SK-N-SH (cell line): ENCODE measurements around the gene ASPG. TPM values are rescaled to one million over a fixed set of nuclear protein-coding genes. Genes with fewer than 3 reads are reported as not detected.
A peak's percentile ranks its signal among the peaks of the same experiment; 100 is the strongest.

Experiments
- CTCF ChIA-PET: fragments of 300-600, 350-600 bp; formaldehyde crosslinking; extraction: SDS; loops from one replicate; lab custom pipeline; 2021; lab: Yijun Ruan, JAX
- POLR2A ChIA-PET: fragments of 350-600 bp; sonication (Branson Sonifier 250); formaldehyde crosslinking; extraction: SDS; loops from one replicate; lab custom pipeline; 2020; ENCODE audit warnings: antibody characterized with exemption, inconsistent platforms; lab: Yijun Ruan, JAX
- DNase-seq: peaks from one replicate; pipeline ENCODE4 v3.0.0; 2012
- H2AFZ ChIP-seq: fragments of 200-600 bp; sonication (generic); 2 replicates; pipeline ENCODE4 v1.8.1; 2016; ENCODE audit warnings: antibody characterized with exemption, mild to moderate bottlenecking, low read depth
- H3F3A ChIP-seq: fragments of 200-600 bp; sonication (generic); replicated peaks from 2 replicates; pipeline ENCODE3; 2016; ENCODE audit warnings: antibody characterized with exemption, mild to moderate bottlenecking; ENCODE audit not compliant: insufficient read depth
- H3K27ac ChIP-seq, 2 experiments: fragments of 200-500 bp in 1 of 2; fragments of 200-600 bp in 1 of 2; sonication (Bioruptor generic) in 1 of 2; sonication (generic), shearing (Covaris generic) in 1 of 2; 2 replicates each; pipeline versions ENCODE4 v1.5.1 to v1.6.1; 2014 to 2016; ENCODE audit warnings: low read depth in 2 of 2, inconsistent platforms in 1 of 2, low read length in 1 of 2, mild to moderate bottlenecking in 1 of 2, mixed read lengths in 1 of 2
- H3K27me3 ChIP-seq: fragments of 200-600 bp; sonication (generic), shearing (Covaris generic); 2 replicates; pipeline ENCODE4 v1.6.1; 2016; ENCODE audit warnings: mixed run types; ENCODE audit not compliant: insufficient read depth
- H3K36me3 ChIP-seq, 2 experiments: fragments of 200-500 bp in 1 of 2; fragments of 200-600 bp in 1 of 2; sonication (Bioruptor generic) in 1 of 2; sonication (generic) in 1 of 2; replicated peaks in 1 of 2; 2 replicates each; pipeline versions ENCODE3 to v1.5.1; 2014 to 2016; ENCODE audit warnings: low read length in 1 of 2, mild to moderate bottlenecking in 1 of 2; ENCODE audit not compliant: insufficient read depth in 2 of 2, control insufficient read depth in 1 of 2
- H3K4me1 ChIP-seq, 2 experiments: fragments of 200-500 bp in 1 of 2; fragments of 200-600 bp in 1 of 2; sonication (Bioruptor generic) in 1 of 2; sonication (generic), shearing (Covaris generic) in 1 of 2; 2 replicates each; pipeline versions ENCODE4 v1.5.1 to v1.6.1; 2014 to 2016; ENCODE audit warnings: low read depth in 1 of 2, low read length in 1 of 2, mixed run types in 1 of 2; ENCODE audit not compliant: insufficient read depth in 2 of 2, control insufficient read depth in 1 of 2
- H3K4me2 ChIP-seq: fragments of 200-600 bp; sonication (generic), shearing (Covaris generic); 2 replicates; pipeline ENCODE4 v1.6.1; 2017; ENCODE audit warnings: mixed run types
- H3K4me3 ChIP-seq, 2 experiments: fragments of 200-500 bp in 1 of 2; fragments of 200-600 bp in 1 of 2; sonication (Bioruptor generic) in 1 of 2; sonication (generic), shearing (Covaris generic) in 1 of 2; 2 replicates each; pipeline versions ENCODE4 v1.5.1 to v1.8.1; 2014 to 2016; ENCODE audit warnings: low read depth in 2 of 2, inconsistent platforms in 1 of 2, low read length in 1 of 2, mild to moderate bottlenecking in 1 of 2, mixed read lengths in 1 of 2, moderate library complexity in 1 of 2
- H3K79me2 ChIP-seq: fragments of 200-600 bp; sonication (generic); 2 replicates; pipeline ENCODE4 v1.8.1; 2017; ENCODE audit warnings: mild to moderate bottlenecking; ENCODE audit not compliant: insufficient read depth
- H3K9ac ChIP-seq: fragments of 200-600 bp; sonication (generic); 2 replicates; pipeline ENCODE4 v1.6.1; 2017; ENCODE audit warnings: mixed run types
- H3K9me2 ChIP-seq: fragments of 200-600 bp; sonication (generic); 2 replicates; pipeline ENCODE4 v1.6.1; 2017; ENCODE audit warnings: mixed run types
- H3K9me3 ChIP-seq: fragments of 200-600 bp; sonication (generic); 2 replicates; pipeline ENCODE4 v1.6.1; 2017; ENCODE audit warnings: mixed run types, mild to moderate bottlenecking, moderate library complexity
- H4K20me1 ChIP-seq: fragments of 200-600 bp; sonication (generic); 2 replicates; pipeline ENCODE4 v1.6.1; 2017; ENCODE audit warnings: mild to moderate bottlenecking, mixed run types; ENCODE audit not compliant: insufficient read depth
- CHD2 ChIP-seq: fragments of 150-350 bp; IDR thresholded peaks from 2 replicates; pipeline ENCODE4 v1.6.1; 2018; ENCODE audit warnings: low read length; ENCODE audit not compliant: partially characterized antibody
- EP300 ChIP-seq, 2 experiments: IDR thresholded peaks; 2 replicates each; pipeline versions ENCODE4 v1.4.0 to v1.6.1; 2012; ENCODE audit warnings: borderline replicate concordance in 1 of 2, low read depth in 1 of 2, low read length in 1 of 2
- EZH2phosphoT487 ChIP-seq: fragments of 200-600 bp; sonication (generic); IDR thresholded peaks from 2 replicates; pipeline ENCODE4 v1.6.1; 2017; ENCODE audit warnings: low read depth, mixed run types, mild to moderate bottlenecking, antibody characterized with exemption, moderate library complexity, borderline replicate concordance
- FOXM1 ChIP-seq: IDR thresholded peaks from 2 replicates; pipeline ENCODE4 v1.4.0; 2012; ENCODE audit warnings: low read depth, mild to moderate bottlenecking
- GABPA ChIP-seq: IDR thresholded peaks from 2 replicates; pipeline ENCODE4 v1.4.0; 2012; ENCODE audit warnings: low read depth, mild to moderate bottlenecking
- MEF2A ChIP-seq: IDR thresholded peaks from 2 replicates; pipeline ENCODE4 v1.4.0; 2012; ENCODE audit warnings: low read depth, borderline replicate concordance
- MXI1 ChIP-seq: IDR thresholded peaks from 2 replicates; pipeline ENCODE4 v1.6.1; 2012; ENCODE audit warnings: mild to moderate bottlenecking, low read depth, low read length, improper control_type of control experiment
- NFIC ChIP-seq: IDR thresholded peaks from 2 replicates; pipeline ENCODE4 v1.4.0; 2012; ENCODE audit warnings: borderline replicate concordance
- NRF1 ChIP-seq: IDR thresholded peaks from 2 replicates; pipeline ENCODE4 v1.6.1; 2012; ENCODE audit warnings: low read depth, mild to moderate bottlenecking, low read length
- POLR2AphosphoS5 ChIP-seq: IDR thresholded peaks from 2 replicates; pipeline ENCODE4 v1.6.1; 2012; ENCODE audit warnings: low read depth, low read length
- RFX5 ChIP-seq: IDR thresholded peaks from 2 replicates; pipeline ENCODE4 v1.6.1; 2012; ENCODE audit warnings: mild to moderate bottlenecking, improper control_type of control experiment, low read length
- SIN3A ChIP-seq: IDR thresholded peaks from 2 replicates; pipeline ENCODE4 v1.6.1; 2012; ENCODE audit warnings: low read depth, mild to moderate bottlenecking, low read length, moderate library complexity, borderline replicate concordance
- SMC3 ChIP-seq: IDR thresholded peaks from 2 replicates; pipeline ENCODE4 v1.6.1; 2012; ENCODE audit warnings: low read depth, low read length, improper control_type of control experiment
- TAF1 ChIP-seq: IDR thresholded peaks from 2 replicates; pipeline ENCODE4 v1.6.1; 2012; ENCODE audit warnings: low read depth, mild to moderate bottlenecking, low read length, moderate library complexity, borderline replicate concordance
- USF1 ChIP-seq: IDR thresholded peaks from 2 replicates; pipeline ENCODE4 v1.4.0; 2012; ENCODE audit warnings: low read depth, borderline replicate concordance
- USF2 ChIP-seq: fragments of 150-350 bp; IDR thresholded peaks from 2 replicates; pipeline ENCODE4 v1.6.1; 2017; ENCODE audit warnings: antibody characterized with exemption, low read length, low read depth, borderline replicate concordance
- YY1 ChIP-seq: IDR thresholded peaks from 2 replicates; pipeline ENCODE4 v1.4.0; 2012; ENCODE audit warnings: low read depth, mild to moderate bottlenecking
- WGBS: methylation state at CpG from one replicate; pipeline ENCODE4 v1.1.6; 2017; ENCODE audit warnings: low lambda C conversion rate; 5-methylcytosine and 5-hydroxymethylcytosine counted together
- polyA plus RNA-seq, 3 experiments: library from polyadenylated mRNA; depleted of rRNA; stranded (reverse); fragments of >200 nt; gene quantifications; 2 replicates each; pipeline ENCODE4 v1.2.3, GENCODE V29; 2012

Gene ASPG
- polyA plus RNA-seq, 1 of the 3 experiments (the other 2 are of a cell fraction) = not detected

GRCh38 chr14:104049576-104050240 is 35.8 kb upstream of the ASPG start:
- Histone ChIP-seq H3K4me2 (no peak overlapping the region), H3K9me2 (no peaks in the 10 kb centered on the region), H3F3A (no peaks in the 10 kb centered on the region), H3K79me2 (no peaks in the 10 kb centered on the region), H3K36me3 (no peaks in the 10 kb centered on the region), H3K4me3 (no peak overlapping the region), H3K4me1 (peaks cover 0 to 12% of the 10 kb centered on the region in 2 experiments; a peak in 1 of 4 replicates), H3K9ac (no peak overlapping the region), H3K9me3 (no peaks in the 10 kb centered on the region), H3K27ac (peak overlapping the region in 1 of 2 experiments; percentile 61; a peak in 2 of 4 replicates), H2AFZ (no peak overlapping the region), H4K20me1 (no peaks in the 10 kb centered on the region), H3K27me3 (no peaks in the 10 kb centered on the region)
- WGBS = 33% methylated on average over 8 of the region's 9 CpGs
- ChIA-PET POLR2A (no interaction called here), CTCF (interaction anchor here (0.8 to 2.9 kb wide), 7 partner anchors 8 to 240 kb away, joined by 3 to 10 read pairs (median 4); no protein-coding TSS in a partner anchor)
- TF ChIP-seq MXI1 (0 out of 2 replicates have a peak, but pooled peaks have one; percentile 12), MEF2A (no peak), YY1 (no peak), GABPA (no peak), EP300 (IDR thresholded peaks at IDR 0.05; ENCODE audit: borderline replicate concordance in 1 of 2, low read depth in 1 of 2, low read length in 1 of 2) (peak in 1 of 2 experiments; percentile 40; a peak in 1 of 4 replicates)
- DNase-seq = peak; percentile 71

DNA sequence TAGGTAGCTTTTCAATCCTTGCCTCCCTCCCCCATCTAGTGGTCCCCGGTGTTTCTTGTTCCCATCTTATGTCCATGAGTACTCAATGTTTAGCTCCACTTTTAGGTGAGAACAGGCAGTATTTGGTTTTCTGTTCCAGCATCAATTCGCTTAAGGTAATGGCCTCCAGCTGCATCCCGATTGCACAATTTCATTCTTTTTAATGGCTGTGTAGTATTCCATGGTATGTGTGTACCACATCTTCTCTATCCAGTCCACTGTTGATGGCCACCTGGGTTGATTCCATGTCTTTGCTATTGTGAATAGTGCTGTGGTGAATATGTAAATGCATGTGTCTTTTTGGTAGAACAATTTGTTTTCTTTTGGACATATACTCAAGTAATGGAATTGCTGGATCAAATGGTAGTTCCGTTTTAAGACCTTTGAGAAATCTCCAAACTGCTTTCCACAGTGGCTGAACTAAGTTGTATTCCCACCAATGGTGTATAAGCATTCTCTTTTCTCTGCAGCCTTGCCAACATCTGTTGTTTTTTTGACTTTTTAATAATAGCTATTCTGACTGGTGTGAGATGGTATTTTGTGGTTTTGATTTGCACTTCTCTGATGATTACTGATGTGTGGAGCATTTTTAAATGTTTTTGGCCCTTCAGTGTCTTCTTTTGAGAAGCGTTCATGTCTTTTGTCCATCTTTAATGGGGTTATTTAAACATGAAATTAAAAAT is 34.2 kb upstream of the ASPG start:
- no peak overlapping the region for H2AFZ ChIP-seq
- TF ChIP-seq USF1 = no peak
- no peak overlapping the region for H3K4me3 ChIP-seq
- no peaks in the 10 kb centered on the region for H3K36me3 ChIP-seq
- H3K79me2 ChIP-seq = no peaks in the 10 kb centered on the region
- H3F3A ChIP-seq = no peaks in the 10 kb centered on the region
- no peak for DNase-seq
- H3K4me1 ChIP-seq = peaks cover 0 to 12% of the 10 kb centered on the region in 2 experiments; a peak in 1 of 4 replicates
- WGBS = 50% methylated on average over 5 of the region's 5 CpGs
- ChIA-PET CTCF (interaction anchor here (1.0 to 3.1 kb wide), 5 partner anchors 14 to 27 kb away, joined by 3 to 18 read pairs (median 4); no protein-coding TSS in a partner anchor), POLR2A (no interaction called here)
- no peak overlapping the region for H3K4me2 ChIP-seq
- no peaks in the 10 kb centered on the region for H3K9me3 ChIP-seq
- H3K9me2 ChIP-seq = no peaks in the 10 kb centered on the region
- no peaks in the 10 kb centered on the region; the same call in 1 of the 2 replicates for H3K27me3 ChIP-seq
- no peak overlapping the region for H3K27ac ChIP-seq
- H3K9ac ChIP-seq = no peak overlapping the region
- H4K20me1 ChIP-seq = no peaks in the 10 kb centered on the region

- Histone ChIP-seq H3K4me1 (peaks cover 0 to 7% of the 10 kb centered on the region in 2 experiments; a peak in 1 of 4 replicates), H3K4me2 (no peak overlapping the region), H3K4me3 (no peak overlapping the region), H4K20me1 (no peaks in the 10 kb centered on the region), H3K27ac (no peak overlapping the region), H2AFZ (no peak overlapping the region), H3K36me3 (no peaks in the 10 kb centered on the region), H3K27me3 (no peaks in the 10 kb centered on the region; the same call in 1 of the 2 replicates), H3K9ac (no peak overlapping the region), H3F3A (no peaks in the 10 kb centered on the region), H3K79me2 (no peaks in the 10 kb centered on the region), H3K9me2 (no peaks in the 10 kb centered on the region), H3K9me3 (no peaks in the 10 kb centered on the region)
- no peak for DNase-seq
- CTCF ChIA-PET = interaction anchor here (1.1 kb wide), 1 partner anchor 24 kb away, joined by 7 read pairs; no protein-coding TSS in a partner anchor
- WGBS = 57% methylated on average over 16 of the region's 16 CpGs
- POLR2A ChIA-PET = no interaction called here
- no peak for TF ChIP-seq SIN3A
- no peak for TF ChIP-seq POLR2AphosphoS5
- no peak for TF ChIP-seq CHD2
- TF ChIP-seq GABPA = no peak
- TF ChIP-seq RFX5 = no peak
- no peak for TF ChIP-seq FOXM1
- no peak for TF ChIP-seq MEF2A
- no peak for TF ChIP-seq SMC3
- no peak for TF ChIP-seq NRF1
- no peak for TF ChIP-seq EZH2phosphoT487
- TF ChIP-seq USF2 = no peak
- TF ChIP-seq TAF1 = no peak
- TF ChIP-seq NFIC = no peak
These were observed 31.1 kb upstream of the ASPG start for GRCh38 chr14:104054222-104054905.
